Ovary (tissue), 9 donors: ENCODE data around the gene CHCHD6. TPM values are rescaled to one million over a fixed set of nuclear protein-coding genes. Genes with fewer than 3 reads are reported as not detected.

Source experiments
- DNase-seq, 5 donors: peaks; one replicate each; pipeline ENCODE4 v3.0.0-alpha.2; 2019 to 2020
- H3K27ac ChIP-seq, 2 donors: fragments of 200-600 bp; one replicate each; pipeline versions ENCODE4 v1.5.1 to v1.8.0; 2019 to 2022
- H3K27me3 ChIP-seq: fragments of 200-600 bp; one replicate; pipeline ENCODE4 v1.8.0; 2022
- H3K36me3 ChIP-seq: fragments of 200-600 bp; sonication (generic); one replicate; pipeline ENCODE4 v1.5.1; 2019
- H3K4me1 ChIP-seq: one replicate; pipeline ENCODE4 v1.8.1; 2013; ENCODE audit warnings: mild to moderate bottlenecking, moderate library complexity; ENCODE audit not compliant: insufficient read depth
- H3K4me3 ChIP-seq: fragments of 200-600 bp; sonication (generic); one replicate; pipeline ENCODE4 v1.5.1; 2017
- H3K9me3 ChIP-seq, 2 donors: fragments of 200-600 bp in 1 of 2; sonication (generic) in 1 of 2; one replicate each; pipeline versions ENCODE4 v1.5.1 to v1.8.1; 2013 to 2019; ENCODE audit warnings: mild to moderate bottlenecking in 1 of 2, moderate library complexity in 1 of 2
- CTCF ChIP-seq, 3 donors: fragments of 450-650 bp in 2 of 3; fragments of 200-600 bp in 1 of 3; IDR thresholded peaks; one replicate each; pipeline versions ENCODE4 v1.5.1 to v1.8.0; 2016 to 2022; ENCODE audit warnings: antibody characterized with exemption in 3 of 3, mild to moderate bottlenecking in 1 of 3
- EP300 ChIP-seq: sonication (generic); formaldehyde crosslinking; IDR thresholded peaks from one replicate; pipeline ENCODE4 v1.6.1; 2017; ENCODE audit warnings: antibody characterized with exemption
- POLR2A ChIP-seq: fragments of 450-650 bp; IDR thresholded peaks from one replicate; pipeline ENCODE4 v1.6.1; 2017; ENCODE audit warnings: antibody characterized with exemption, mild to moderate bottlenecking, moderate library complexity
- WGBS, 3 donors: extraction: QIAGEN DNeasy Blood & Tissue Kit in 1 of 3; methylation state at CpG; one replicate each; pipeline versions ENCODE4 v1.1.5 to v1.1.7; 2013 to 2017; 5-methylcytosine and 5-hydroxymethylcytosine counted together
- intact Hi-C, 4 donors: fragments of 100-400 bp; cut with DNase I; formaldehyde crosslinking; loops; one replicate each; pipeline versions ENCODE4 v1.11.0 to v1.15.1; 2022 to 2023
- polyA plus RNA-seq, 2 donors: library from polyadenylated mRNA; stranded (reverse); fragments of 200-250 nt in 1 of 2; fragments of 350-450 nt in 1 of 2; fragmentation: Illumina TruSeq in 1 of 2; extraction: RNeasy Lipid Tissue Mini Kit (QIAGEN cat#74804) in 1 of 2; gene quantifications; one replicate each; pipeline ENCODE4 v1.2.3, GENCODE V29; 2013 to 2014
- total RNA-seq, 7 donors: library from RNA; depleted of rRNA in 2 of 7; stranded (reverse); fragments of >200 nt in 2 of 7; fragmentation: NEBNext Ultra II Directional in 3 of 7; extraction: Animal tissue kit (Norgen Biotek cat#: 25700) in 3 of 7; gene quantifications; one replicate each; pipeline versions ENCODE4 v1.1.0 to v1.2.4, GENCODE V29; 2016 to 2023
- donor health status: DM: no; HTN: no; CAD: no; lungs with moderate emphysema.
- donor health status: DM: no; HTN: no; CAD: no.
- donor health status: Bipolar disorder and iron deficiency.
- donor health status: DM: yes; HTN: yes; CAD: no.
- donor health status: DM: no; HTN: no; CAD: no.
- donor health status: DM: yes; HTN: yes; CAD: no.

The CHCHD6 gene
- total and polyA plus RNA-seq, 9 donors, result 8.5 to 24.6 (median 19.5) TPM

- no peaks in the 10 kb centered on the region for H3K27me3 ChIP-seq
- H3K27ac ChIP-seq, result no peak overlapping the region
- WGBS, 3 donors, result 87 to 92% (median 88%) methylated on average over 3 to 4 of the region's 4 CpGs
- H3K4me1 ChIP-seq, result no peaks in the 10 kb centered on the region
- TF ChIP-seq POLR2A, result no peak
- no peak for TF ChIP-seq EP300
- TF ChIP-seq CTCF (IDR thresholded peaks at IDR 0.05), result no peak
- H3K4me3 ChIP-seq, result no peak overlapping the region
- no peaks in the 10 kb centered on the region for H3K9me3 ChIP-seq
- no peaks in the 10 kb centered on the region for H3K36me3 ChIP-seq
- intact Hi-C loops, result no loop called here
- DNase-seq, result no peak
These were observed 212.5 kb downstream of the CHCHD6 start for GRCh38 chr3:126916546-126916945.

- intact Hi-C loops, result no loop called here
- WGBS, 3 donors, result 75 to 85% (median 79%) methylated on average over 6 of the region's 6 CpGs
- Histone ChIP-seq H3K27me3 (no peaks in the 10 kb centered on the region), H3K4me3 (no peak overlapping the region), H3K4me1 (no peaks in the 10 kb centered on the region), H3K27ac (no peak overlapping the region), H3K9me3 (no peaks in the 10 kb centered on the region), H3K36me3 (no peaks in the 10 kb centered on the region)
- DNase-seq, result no peak
- TF ChIP-seq CTCF (IDR thresholded peaks at IDR 0.05) (no peak), POLR2A (no peak), EP300 (no peak)
These were observed 213.3 kb downstream of the CHCHD6 start for GRCh38 chr3:126917232-126917804.

- intact Hi-C loops, result no loop called here
- no peak for DNase-seq
- H3K9me3 ChIP-seq, result no peaks in the 10 kb centered on the region
- H3K4me3 ChIP-seq, result no peak overlapping the region
- no peaks in the 10 kb centered on the region for H3K36me3 ChIP-seq
- H3K4me1 ChIP-seq, result no peaks in the 10 kb centered on the region
- no peak for TF ChIP-seq CTCF (IDR thresholded peaks at IDR 0.05)
- no peak for TF ChIP-seq EP300
- TF ChIP-seq POLR2A, result no peak
- H3K27me3 ChIP-seq, result no peaks in the 10 kb centered on the region
- no peak overlapping the region for H3K27ac ChIP-seq
These were observed 214.3 kb downstream of the CHCHD6 start for GRCh38 chr3:126918355-126918821.

GRCh38 chr3:126921085-126921824 lies 217.2 kb downstream of the CHCHD6 start:
- peaks cover under 1% of the 10 kb centered on the region for H3K4me1 ChIP-seq
- WGBS, 3 donors, result 83 to 91% (median 86%) methylated on average over 5 of the region's 5 CpGs
- intact Hi-C loops, result no loop called here
- no peak for DNase-seq
- H3K36me3 ChIP-seq, result no peaks in the 10 kb centered on the region
- TF ChIP-seq CTCF (IDR thresholded peaks at IDR 0.05) (no peak), POLR2A (no peak), EP300 (no peak)
- H3K4me3 ChIP-seq, result no peak overlapping the region
- H3K27ac ChIP-seq, result no peak overlapping the region
- H3K9me3 ChIP-seq, result no peaks in the 10 kb centered on the region
- H3K27me3 ChIP-seq, result no peaks in the 10 kb centered on the region
